ENCODE measurements around the gene PMEL. TPM values are rescaled to one million over a fixed set of nuclear protein-coding genes. Genes with fewer than 3 reads are reported as not detected.

Gene PMEL
- total and polyA plus RNA-seq, 9 of the 15 experiments (the other 6 are each of a cell fraction or from before 2014, with no cell fraction given): 0.36 to 2.0 (median 0.98) TPM

DNA sequence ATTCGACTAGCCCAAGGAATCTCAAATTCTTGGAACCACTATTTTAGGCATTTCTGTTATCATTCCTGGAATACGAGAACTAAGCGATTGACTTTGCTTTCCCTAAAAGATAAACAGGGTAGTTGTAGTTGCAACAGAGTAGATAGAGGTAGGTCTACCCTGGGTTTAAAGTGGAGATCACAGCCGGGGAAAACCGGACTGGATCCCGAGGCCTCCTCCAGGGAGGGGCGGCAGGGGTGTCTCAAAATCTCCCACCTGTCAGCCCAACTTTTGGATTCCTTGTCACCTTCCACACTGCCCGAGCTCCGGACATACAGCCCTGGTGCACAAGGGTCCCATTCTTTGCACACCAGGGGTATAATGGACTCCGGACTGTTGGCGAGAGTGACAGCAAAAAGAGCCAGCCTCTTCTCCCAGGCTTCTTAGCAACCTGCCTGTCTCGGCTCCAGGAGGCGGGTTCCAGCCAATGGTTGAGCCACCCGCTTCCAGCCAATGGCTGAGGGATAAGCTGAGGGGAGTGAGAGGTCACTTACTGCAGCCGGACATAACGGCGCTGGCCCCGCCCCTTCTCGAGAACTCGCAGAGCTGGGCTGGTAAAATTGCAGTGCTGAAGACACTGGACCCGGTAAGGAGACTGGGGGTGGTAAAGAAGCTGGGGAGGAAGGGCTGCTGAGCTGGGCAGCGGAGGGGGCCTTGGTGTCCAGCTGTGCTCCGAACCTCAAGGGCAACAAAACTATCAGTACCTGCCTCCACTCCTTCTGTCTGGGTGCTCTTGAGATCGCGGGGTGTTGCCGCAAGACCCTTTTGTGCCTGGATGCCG, 31.1 kb upstream of the PMEL start, which contains the start of gene SUOX (continued):
- 0 out of 2 replicates have a peak, but pooled peaks have one; percentile 23 for TF ChIP-seq ZNF436 (CRISPR knock-in tag; IDR thresholded peaks at IDR 0.05)
- TF ChIP-seq POU5F1 (IDR thresholded peaks at IDR 0.05; ENCODE audit: borderline replicate concordance, low read depth, low read length, partially characterized antibody): no peak
- no peak for TF ChIP-seq HNRNPK (IDR thresholded peaks at IDR 0.05; ENCODE audit: low read depth, low read length, poor library complexity, severe bottlenecking)
- no peak; the same call in 1 of the 2 replicates for TF ChIP-seq XRCC5 (IDR thresholded peaks at IDR 0.05; ENCODE audit: low read depth, low read length)
- peak; percentile 83 for TF ChIP-seq SUPT5H (IDR thresholded peaks at IDR 0.05)
- TF ChIP-seq, protein P1, sequence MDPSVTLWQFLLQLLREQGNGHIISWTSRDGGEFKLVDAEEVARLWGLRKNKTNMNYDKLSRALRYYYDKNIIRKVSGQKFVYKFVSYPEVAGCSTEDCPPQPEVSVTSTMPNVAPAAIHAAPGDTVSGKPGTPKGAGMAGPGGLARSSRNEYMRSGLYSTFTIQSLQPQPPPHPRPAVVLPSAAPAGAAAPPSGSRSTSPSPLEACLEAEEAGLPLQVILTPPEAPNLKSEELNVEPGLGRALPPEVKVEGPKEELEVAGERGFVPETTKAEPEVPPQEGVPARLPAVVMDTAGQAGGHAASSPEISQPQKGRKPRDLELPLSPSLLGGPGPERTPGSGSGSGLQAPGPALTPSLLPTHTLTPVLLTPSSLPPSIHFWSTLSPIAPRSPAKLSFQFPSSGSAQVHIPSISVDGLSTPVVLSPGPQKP (CRISPR knock-in tag; IDR thresholded peaks at IDR 0.05): no peak
- TF ChIP-seq BHLHE40 (IDR thresholded peaks at IDR 0.05; ENCODE audit: low read length): no peak
- no peak for TF ChIP-seq CSDE1 (IDR thresholded peaks at IDR 0.05)
- peak; percentile 39; the same call in 1 of the 2 replicates for TF ChIP-seq ZBTB17 (CRISPR knock-in tag; IDR thresholded peaks at IDR 0.05)
- TF ChIP-seq KDM1A (IDR thresholded peaks at IDR 0.05): peak in 1 of 2 experiments; percentile 42; a peak in 1 of 4 replicates
- TF ChIP-seq MYC (IDR thresholded peaks at IDR 0.05; ENCODE audit: low read depth, low read length): no peak; the same call in 1 of the 2 replicates
- no peak for TF ChIP-seq MYC (CRISPR knock-in tag; IDR thresholded peaks at IDR 0.05; ENCODE audit: borderline replicate concordance, low read depth)
- TF ChIP-seq ELF2 (CRISPR knock-in tag; IDR thresholded peaks at IDR 0.05): peak; percentile 62
- TF ChIP-seq, protein P2, sequence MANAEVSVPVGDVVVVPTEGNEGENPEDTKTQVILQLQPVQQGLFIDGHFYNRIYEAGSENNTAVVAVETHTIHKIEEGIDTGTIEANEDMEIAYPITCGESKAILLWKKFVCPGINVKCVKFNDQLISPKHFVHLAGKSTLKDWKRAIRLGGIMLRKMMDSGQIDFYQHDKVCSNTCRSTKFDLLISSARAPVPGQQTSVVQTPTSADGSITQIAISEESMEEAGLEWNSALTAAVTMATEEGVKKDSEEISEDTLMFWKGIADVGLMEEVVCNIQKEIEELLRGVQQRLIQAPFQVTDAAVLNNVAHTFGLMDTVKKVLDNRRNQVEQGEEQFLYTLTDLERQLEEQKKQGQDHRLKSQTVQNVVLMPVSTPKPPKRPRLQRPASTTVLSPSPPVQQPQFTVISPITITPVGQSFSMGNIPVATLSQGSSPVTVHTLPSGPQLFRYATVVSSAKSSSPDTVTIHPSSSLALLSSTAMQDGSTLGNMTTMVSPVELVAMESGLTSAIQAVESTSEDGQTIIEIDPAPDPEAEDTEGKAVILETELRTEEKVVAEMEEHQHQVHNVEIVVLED (CRISPR knock-in tag; IDR thresholded peaks at IDR 0.05): no peak
- TF ChIP-seq ZFP36 (IDR thresholded peaks at IDR 0.05; ENCODE audit: low read depth, low read length, partially characterized antibody): no peak
